Ishikawa (cell line): Measurements from ENCODE around the gene MAS1L.

ENCODE experiments used
- CEBPB ChIP-seq: IDR thresholded peaks from 2 replicates; pipeline ENCODE4 v1.6.1; 2012
- CREB1 ChIP-seq: IDR thresholded peaks from 2 replicates; pipeline ENCODE4 v1.6.1; 2012; ENCODE audit warnings: low read depth
- EGR1 ChIP-seq: IDR thresholded peaks from 2 replicates; pipeline ENCODE4 v1.6.1; 2012
- EP300 ChIP-seq: IDR thresholded peaks from 2 replicates; pipeline ENCODE4 v1.6.1; 2012; ENCODE audit warnings: borderline replicate concordance
- FOXM1 ChIP-seq: IDR thresholded peaks from 2 replicates; pipeline ENCODE4 v1.6.1; 2012; ENCODE audit warnings: low read depth, borderline replicate concordance
- MAX ChIP-seq: IDR thresholded peaks from 2 replicates; pipeline ENCODE4 v1.6.1; 2012
- NFIC ChIP-seq: IDR thresholded peaks from 2 replicates; pipeline ENCODE4 v1.6.1; 2012
- RAD21 ChIP-seq: IDR thresholded peaks from 2 replicates; pipeline ENCODE4 v1.6.1; 2012; ENCODE audit warnings: low read depth
- REST ChIP-seq: IDR thresholded peaks from 2 replicates; pipeline ENCODE4 v1.6.1; 2012; ENCODE audit warnings: low read depth, mild to moderate bottlenecking
- TAF1 ChIP-seq: IDR thresholded peaks from 2 replicates; pipeline ENCODE4 v1.6.1; 2012; ENCODE audit warnings: low read depth, mild to moderate bottlenecking
- TCF12 ChIP-seq: IDR thresholded peaks from 2 replicates; pipeline ENCODE4 v1.6.1; 2012; ENCODE audit warnings: low read depth
- TEAD4 ChIP-seq: IDR thresholded peaks from 2 replicates; pipeline ENCODE4 v1.6.1; 2012
- USF1 ChIP-seq: IDR thresholded peaks from 2 replicates; pipeline ENCODE4 v1.6.1; 2012
- YY1 ChIP-seq: IDR thresholded peaks from 2 replicates; pipeline ENCODE4 v1.6.1; 2012; ENCODE audit warnings: low read depth
- ZBTB7A ChIP-seq: IDR thresholded peaks from 2 replicates; pipeline ENCODE4 v1.6.1; 2012; ENCODE audit warnings: low read depth

The MAS1L gene

GRCh38 chr6:29501106-29501505 lies 13.3 kb upstream of the MAS1L start:
- no peak for TF ChIP-seq USF1
- no peak for TF ChIP-seq RAD21
- no peak for TF ChIP-seq ZBTB7A
- no peak for TF ChIP-seq EP300
- no peak for TF ChIP-seq REST
- TF ChIP-seq CREB1, result no peak
- TF ChIP-seq NFIC, result no peak
- TF ChIP-seq CEBPB, result no peak
- no peak for TF ChIP-seq YY1
- no peak for TF ChIP-seq FOXM1

- TF ChIP-seq FOXM1 (no peak), TCF12 (no peak), RAD21 (no peak)
Observed at GRCh38 chr6:29500594-29500993, 12.8 kb upstream of the MAS1L start.

- TF ChIP-seq TAF1 (no peak), EP300 (no peak), USF1 (no peak), CEBPB (no peak), ZBTB7A (no peak), FOXM1 (no peak), TEAD4 (no peak), REST (no peak), MAX (no peak), TCF12 (no peak), EGR1 (no peak), YY1 (no peak), CREB1 (no peak)
Observed at GRCh38 chr6:29499704-29500103, 11.9 kb upstream of the MAS1L start.

GRCh38 chr6:29496961-29497360 lies 9.2 kb upstream of the MAS1L start:
- TF ChIP-seq ZBTB7A, result no peak
- TF ChIP-seq TEAD4, result no peak
- TF ChIP-seq USF1, result no peak
- no peak for TF ChIP-seq FOXM1
- TF ChIP-seq EP300, result no peak
- TF ChIP-seq CREB1, result no peak
- no peak for TF ChIP-seq TCF12
- no peak for TF ChIP-seq NFIC
- no peak for TF ChIP-seq YY1
- no peak for TF ChIP-seq CEBPB
- no peak for TF ChIP-seq REST
- TF ChIP-seq TAF1, result no peak
- no peak for TF ChIP-seq EGR1
- TF ChIP-seq MAX, result no peak
- no peak for TF ChIP-seq RAD21

- TF ChIP-seq TEAD4 (no peak), TAF1 (no peak), YY1 (no peak), CEBPB (no peak)
Observed at GRCh38 chr6:29495571-29495970, 7.8 kb upstream of the MAS1L start.
